Erythroblast (primary cell): ENCODE data around the gene POU2F1.
"Not testable (repeated sequence)": the region's sequence is repeated elsewhere in the genome, so short reads cannot be mapped to it uniquely, and the experiment has no call there.

Experiments
- GATA1 ChIP-seq: IDR thresholded peaks from 2 replicates; pipeline ENCODE4 v1.6.1; 2011; ENCODE audit warnings: low read depth, mild to moderate bottlenecking, control low read depth, low read length, moderate library complexity
- POLR2A ChIP-seq: IDR thresholded peaks from 2 replicates; pipeline ENCODE4 v1.6.1; 2011; ENCODE audit warnings: mild to moderate bottlenecking, low read length

DNA sequence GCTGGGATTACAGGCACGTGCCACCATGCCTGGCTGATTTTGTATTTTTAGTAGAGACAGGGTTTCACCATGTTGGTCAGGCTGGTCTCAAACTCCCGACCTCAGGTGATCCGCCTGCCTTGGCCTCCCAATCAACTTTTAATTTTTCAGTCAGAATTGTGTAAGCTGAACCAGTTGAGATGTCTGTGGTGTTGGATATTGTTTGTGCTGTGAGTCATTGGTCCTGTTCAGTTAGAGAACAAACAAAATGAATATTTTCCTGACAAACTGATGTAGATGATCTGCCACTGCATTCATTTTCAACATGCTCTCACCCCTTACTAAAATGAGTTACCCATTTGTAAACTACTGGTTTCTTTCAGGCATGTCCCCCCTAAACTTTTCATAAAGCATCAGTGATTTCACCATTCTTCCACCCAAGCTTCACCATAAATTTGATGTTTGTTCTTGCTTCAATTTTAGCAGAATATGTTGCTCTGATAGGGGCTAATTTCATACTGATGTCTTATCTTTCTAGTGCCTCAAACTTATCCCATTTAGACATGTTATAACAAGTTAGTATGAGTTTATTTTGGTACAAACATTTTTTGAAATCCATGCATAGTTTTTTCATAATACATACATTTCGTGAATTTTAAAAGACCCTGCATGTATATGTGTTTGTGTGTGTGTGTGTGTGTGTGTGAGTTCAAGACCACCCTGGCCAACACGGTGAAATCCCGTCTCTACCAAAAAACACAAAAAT, 15.2 kb upstream of the POU2F1 start:
- not testable (repeated sequence) for TF ChIP-seq POLR2A, GATA1
